Hematopoietic multipotent progenitor cell (in vitro differentiated cells): ENCODE results near the gene ARID2. TPM values are rescaled to one million over a fixed set of nuclear protein-coding genes. Genes with fewer than 3 reads are reported as not detected.

Source experiments
- DNase-seq, 3 donors: peaks; one replicate each; pipeline ENCODE4 v3.0.0-alpha.2; 2011 to 2015; ENCODE audit warnings: low read depth in 2 of 3, low spot score in 2 of 3
- total RNA-seq: library from RNA; depleted of rRNA; stranded (reverse); fragments of >200 nt; gene quantifications from one replicate; pipeline ENCODE4 v1.2.3, GENCODE V29; 2012

ARID2 gene
- total RNA-seq, 1 donor = 44.4 TPM

DNA sequence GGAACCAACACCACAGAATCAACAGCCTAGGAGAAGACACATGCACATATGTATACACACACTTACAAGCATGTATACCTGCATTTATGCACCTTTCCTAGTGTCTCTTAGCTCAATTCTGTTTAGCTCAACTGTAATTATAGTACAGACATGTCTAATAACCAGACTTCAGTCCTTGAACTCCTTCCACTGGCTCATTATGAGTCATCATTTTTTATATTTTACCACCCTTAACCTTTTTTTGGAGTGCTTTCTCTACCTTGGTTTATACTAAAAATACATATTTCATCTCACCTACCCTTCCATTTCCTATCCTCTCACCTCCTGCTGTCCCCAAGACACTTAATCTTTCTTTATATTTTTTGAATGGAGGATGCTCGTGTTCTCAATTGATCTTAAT, 110.4 kb downstream of the ARID2 start:
- DNase-seq = no peak

GRCh38 chr12:45849289-45849688, 119.8 kb downstream of the ARID2 start:
- no peak for DNase-seq

DNA sequence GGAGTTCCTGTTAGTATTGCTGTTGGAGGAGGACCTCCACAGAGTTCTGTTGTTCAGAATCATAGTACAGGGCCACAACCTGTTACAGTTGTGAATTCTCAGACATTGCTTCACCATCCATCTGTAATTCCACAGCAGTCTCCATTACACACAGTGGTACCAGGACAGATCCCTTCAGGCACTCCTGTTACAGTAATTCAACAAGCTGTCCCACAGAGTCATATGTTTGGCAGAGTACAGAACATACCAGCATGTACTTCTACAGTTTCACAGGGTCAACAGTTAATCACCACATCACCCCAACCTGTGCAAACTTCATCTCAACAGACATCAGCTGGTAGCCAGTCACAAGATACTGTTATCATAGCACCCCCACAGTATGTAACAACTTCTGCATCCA, 120.8 kb downstream of the ARID2 start:
- no peak for DNase-seq

GRCh38 chr12:45852508-45852907, 123.0 kb downstream of the ARID2 start:
- no peak for DNase-seq

GRCh38 chr12:45853550-45853949, 124.0 kb downstream of the ARID2 start:
- no peak for DNase-seq

DNA sequence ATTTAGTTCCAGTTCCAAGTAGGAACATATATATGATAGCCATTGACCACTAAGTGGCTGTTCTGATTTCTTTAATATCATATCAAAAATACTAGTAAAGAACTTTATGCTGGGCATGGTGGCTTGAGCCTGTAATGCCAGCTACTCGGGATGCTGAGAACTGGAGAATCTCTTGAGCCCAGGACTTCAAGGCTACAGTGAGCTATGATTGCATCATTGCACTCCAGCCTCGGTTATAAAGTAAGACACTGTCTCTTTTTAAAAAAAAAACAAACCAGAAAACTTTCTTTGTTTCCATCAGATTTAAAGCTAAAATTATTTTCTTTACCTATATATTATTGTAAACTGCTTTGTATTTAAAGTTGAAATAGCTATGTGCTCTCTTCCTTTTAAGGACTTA, 133.8 kb downstream of the ARID2 start:
- DNase-seq = no peak

- DNase-seq = no peak
Measured at GRCh38 chr12:45866299-45866698, 136.8 kb downstream of the ARID2 start.

GRCh38 chr12:45872446-45872845, 142.9 kb downstream of the ARID2 start:
- no peak for DNase-seq

- no peak for DNase-seq
Measured at GRCh38 chr12:45877069-45877468, 147.6 kb downstream of the ARID2 start.

DNA sequence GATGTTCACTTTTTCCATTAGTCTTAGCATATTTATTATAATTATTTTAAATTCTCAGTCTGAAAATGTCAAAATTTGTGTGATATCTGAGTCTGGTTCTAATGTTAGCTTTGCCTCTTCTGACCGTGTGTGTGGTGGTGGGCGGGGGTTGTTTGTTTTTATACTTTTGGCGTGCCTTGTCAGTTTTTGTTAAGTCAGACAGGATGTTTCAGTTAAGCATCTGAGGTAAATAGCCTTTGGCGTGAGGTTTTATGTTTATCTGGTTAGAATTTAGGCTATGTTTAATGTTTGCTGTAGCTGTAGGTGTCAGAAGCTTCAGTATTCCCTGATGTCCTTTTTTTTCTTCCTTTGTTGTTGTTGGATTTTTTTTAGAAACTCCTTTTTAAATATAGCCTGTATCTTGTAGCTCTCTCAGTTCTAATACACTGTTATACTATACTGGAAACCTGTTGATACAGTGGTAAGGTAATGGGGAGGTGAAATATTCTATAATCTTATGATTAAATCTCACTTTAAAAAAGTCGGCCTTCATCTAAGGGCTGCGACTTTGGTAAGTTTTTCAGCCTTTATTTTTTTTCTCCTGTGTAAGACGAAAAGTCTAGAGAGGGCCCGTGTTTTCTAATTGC, 149.2 kb downstream of the ARID2 start:
- DNase-seq = no peak

DNA sequence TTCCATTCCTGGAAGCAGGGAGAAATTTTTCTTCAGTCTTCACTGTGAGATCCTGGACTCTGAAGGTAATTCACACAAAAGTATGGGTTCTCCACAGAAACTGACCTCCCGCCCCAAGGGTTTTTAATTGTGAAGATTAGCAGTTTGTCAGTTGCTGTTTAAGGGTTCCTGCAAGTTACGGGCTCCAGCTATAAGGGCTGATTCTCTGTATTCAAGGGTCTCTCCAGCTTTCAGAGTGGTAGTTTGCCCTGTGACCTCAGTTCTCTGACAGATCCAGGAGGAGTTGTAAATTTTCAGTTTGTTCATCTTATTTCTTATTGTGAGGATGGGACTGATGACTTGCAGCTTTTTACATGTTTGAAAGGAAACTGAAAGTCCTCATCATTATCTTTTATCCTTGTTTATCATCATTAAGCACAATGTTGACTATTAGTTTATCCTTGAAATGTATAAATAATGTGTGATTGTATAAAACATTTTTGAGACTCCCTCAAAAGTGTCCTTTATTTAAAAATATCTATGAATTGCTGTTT, 149.9 kb downstream of the ARID2 start:
- DNase-seq = no peak

GRCh38 chr12:45880533-45880932, 151.0 kb downstream of the ARID2 start:
- DNase-seq = no peak

DNA sequence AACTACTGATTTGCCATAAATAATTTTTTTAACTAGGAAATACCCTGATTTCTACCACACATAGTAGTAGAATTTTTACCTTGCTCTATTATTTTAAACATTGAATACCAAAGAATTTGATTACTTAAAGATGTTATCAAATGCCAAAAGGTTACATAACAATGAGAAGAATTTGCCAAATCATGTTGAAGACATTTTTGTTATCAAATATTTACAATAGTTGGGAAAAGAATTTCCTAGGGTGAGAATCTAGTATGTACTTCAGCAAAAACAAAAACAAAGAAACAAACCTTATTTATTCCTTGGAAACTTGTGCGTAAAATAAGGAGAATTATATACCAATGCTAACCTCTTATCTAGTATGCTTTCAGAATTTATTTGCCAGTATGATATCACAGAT, 153.7 kb downstream of the ARID2 start:
- DNase-seq = no peak

DNA sequence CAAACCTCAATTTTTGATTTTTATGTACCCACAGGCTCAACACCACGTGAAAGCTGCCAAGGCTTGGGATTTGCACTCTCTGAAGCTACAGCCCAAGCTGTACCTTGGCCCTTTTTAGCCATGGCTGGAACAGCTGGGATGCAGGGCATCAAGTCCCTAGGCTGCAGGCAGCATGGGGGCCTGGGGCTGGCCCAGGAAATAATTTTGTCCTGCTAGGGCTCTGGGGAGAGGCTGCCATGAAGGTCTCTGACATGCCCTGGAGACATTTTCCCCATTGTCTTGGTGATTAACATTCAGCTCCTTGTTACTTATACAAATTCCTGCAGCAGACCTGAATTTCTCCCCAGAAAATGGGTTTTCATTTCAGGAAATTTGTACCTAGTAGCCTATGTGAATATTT, 157.2 kb downstream of the ARID2 start:
- no peak for DNase-seq

DNA sequence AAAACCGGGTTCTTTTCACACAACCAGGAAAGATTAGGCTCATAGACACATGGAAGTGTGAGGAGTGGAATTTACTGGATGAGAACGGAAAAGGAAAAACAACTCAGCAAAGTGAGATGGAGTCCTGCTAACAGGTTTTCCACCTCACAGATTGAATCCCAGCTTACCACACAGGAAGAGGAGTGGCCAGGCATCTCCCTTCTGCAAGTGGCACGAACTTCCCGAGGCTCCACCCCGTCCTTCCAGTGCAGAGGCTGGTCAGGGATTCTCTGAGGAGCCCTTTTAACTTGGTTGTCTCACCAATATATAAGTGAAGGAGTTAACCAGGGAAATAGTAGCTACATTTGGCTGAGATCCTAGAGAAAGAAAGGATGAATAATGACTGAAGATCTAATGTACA, 158.0 kb downstream of the ARID2 start:
- DNase-seq = no peak

- no peak for DNase-seq
Measured at GRCh38 chr12:45890276-45890675, 160.8 kb downstream of the ARID2 start.

DNA sequence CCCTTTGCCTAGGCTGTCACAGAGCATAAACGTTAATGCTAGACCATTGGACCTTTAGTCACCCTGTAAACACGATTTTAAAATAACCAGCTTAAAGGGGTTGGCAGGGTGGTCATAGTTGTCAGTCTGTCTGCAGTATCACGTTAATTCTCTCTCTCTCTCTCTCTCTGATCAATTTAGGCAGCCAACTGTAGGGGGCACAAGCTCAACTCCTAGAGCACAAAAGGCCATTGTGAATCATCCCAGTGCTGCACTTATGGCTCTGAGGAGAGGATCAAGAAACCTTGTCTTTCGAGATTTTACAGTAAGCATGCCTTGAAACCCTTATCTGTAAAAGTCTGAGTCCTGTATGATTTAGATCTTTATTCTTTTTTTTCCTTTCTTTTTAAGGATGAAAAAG, 163.7 kb downstream of the ARID2 start:
- DNase-seq = no peak

GRCh38 chr12:45895961-45896360, 166.5 kb downstream of the ARID2 start:
- DNase-seq = no peak

- DNase-seq = no peak
Measured at GRCh38 chr12:45898094-45898493, 168.6 kb downstream of the ARID2 start.

- peak in 1 of 3 donors; percentile 14 for DNase-seq
Measured at GRCh38 chr12:45907955-45908354, 178.4 kb downstream of the ARID2 start.

GRCh38 chr12:45909041-45909713, 179.7 kb downstream of the ARID2 start:
- no peak for DNase-seq

GRCh38 chr12:45912774-45913173, 183.3 kb downstream of the ARID2 start:
- no peak for DNase-seq
